Immature natural killer cell (primary cell): ENCODE data around the gene TTC7B. TPM values are rescaled to one million over a fixed set of nuclear protein-coding genes. Genes with fewer than 3 reads are reported as not detected.

Experiments used
- DNase-seq, 3 donors: peaks; one replicate each; pipeline ENCODE4 v3.0.0; 2022; ENCODE audit warnings: mixed read lengths in 1 of 3
- H3K27ac Mint-ChIP-seq, 6 donors: one replicate each; pipeline ENCODE4 v1.8.0; 2020; ENCODE audit warnings: mixed read lengths in 6 of 6, mild to moderate bottlenecking in 5 of 6, inconsistent platforms in 4 of 6, moderate library complexity in 3 of 6
- H3K27me3 Mint-ChIP-seq, 3 donors: one replicate each; pipeline ENCODE4 v1.8.0; 2020 to 2021; ENCODE audit warnings: low read depth in 3 of 3, mild to moderate bottlenecking in 3 of 3, mixed read lengths in 3 of 3, moderate library complexity in 3 of 3, inconsistent platforms in 1 of 3
- H3K36me3 Mint-ChIP-seq, 3 donors: one replicate each; pipeline ENCODE4 v1.8.0; 2020; ENCODE audit warnings: mixed read lengths in 3 of 3, inconsistent platforms in 2 of 3, mild to moderate bottlenecking in 2 of 3
- H3K4me1 Mint-ChIP-seq, 2 donors: one replicate each; pipeline ENCODE4 v1.8.0; 2020; ENCODE audit warnings: inconsistent platforms in 2 of 2, mild to moderate bottlenecking in 2 of 2, mixed read lengths in 2 of 2, moderate library complexity in 1 of 2
- H3K4me3 Mint-ChIP-seq, 5 donors: one replicate each; pipeline ENCODE4 v1.8.0; 2020; ENCODE audit warnings: mild to moderate bottlenecking in 5 of 5, mixed read lengths in 5 of 5, inconsistent platforms in 3 of 5, moderate library complexity in 3 of 5
- H3K9me3 Mint-ChIP-seq, 6 donors: one replicate each; pipeline ENCODE4 v1.8.0; 2020; ENCODE audit warnings: mild to moderate bottlenecking in 6 of 6, mixed read lengths in 6 of 6, inconsistent platforms in 4 of 6, moderate library complexity in 3 of 6
- polyA plus RNA-seq, 3 donors: library from polyadenylated mRNA; unstranded; fragments of 300-500 nt; fragmentation: Illumina TruSeq; gene quantifications; one replicate each; pipeline ENCODE4 v1.2.3, GENCODE V29; 2021

TTC7B gene
- polyA plus RNA-seq, 3 donors from 2014 or later, result 1.0 to 1.1 TPM; not detected in 1

GRCh38 chr14:90820958-90821357 is 4.7 kb upstream of the TTC7B start:
- peak overlapping the region in 2 of 5 donors; percentile 1 to 24 for H3K4me3 Mint-ChIP-seq
- peaks cover 13 to 20% of the 10 kb centered on the region in 2 donors for H3K4me1 Mint-ChIP-seq
- H3K9me3 Mint-ChIP-seq, result peaks cover 0 to 12% (median 9%) of the 10 kb centered on the region in 6 donors
- peaks cover 0 to 5% (median 0%) of the 10 kb centered on the region in 3 donors for H3K36me3 Mint-ChIP-seq
- peak overlapping the region; percentile 2 to 80 (median 40) for H3K27ac Mint-ChIP-seq
- DNase-seq, result peak; percentile 67 to 73 (median 70)
- H3K27me3 Mint-ChIP-seq, result peaks cover 2 to 11% (median 3%) of the 10 kb centered on the region in 3 donors

GRCh38 chr14:90819734-90820393 is 3.6 kb upstream of the TTC7B start:
- Mint-ChIP-seq H3K36me3 (peaks cover 0 to 5% (median 0%) of the 10 kb centered on the region in 3 donors), H3K27ac (no peak overlapping the region), H3K4me1 (peaks cover 17 to 24% of the 10 kb centered on the region in 2 donors), H3K9me3 (peaks cover 0 to 12% (median 8%) of the 10 kb centered on the region in 6 donors), H3K27me3 (peaks cover under 1 to 11% (median 8%) of the 10 kb centered on the region in 3 donors), H3K4me3 (no peak overlapping the region)
- DNase-seq, result no peak

GRCh38 chr14:90818715-90819114 is 2.5 kb upstream of the TTC7B start:
- peaks cover 0 to 6% (median 1%) of the 10 kb centered on the region in 6 donors for H3K9me3 Mint-ChIP-seq
- no peak for DNase-seq
- peaks cover 17 to 24% of the 10 kb centered on the region in 2 donors for H3K4me1 Mint-ChIP-seq
- H3K27me3 Mint-ChIP-seq, result peaks cover 0 to 11% (median 6%) of the 10 kb centered on the region in 3 donors
- no peaks in the 10 kb centered on the region for H3K36me3 Mint-ChIP-seq
- no peak overlapping the region for H3K27ac Mint-ChIP-seq
- no peak overlapping the region for H3K4me3 Mint-ChIP-seq

- no peaks in the 10 kb centered on the region for H3K9me3 Mint-ChIP-seq
- no peak overlapping the region for H3K27ac Mint-ChIP-seq
- peaks cover 17 to 24% of the 10 kb centered on the region in 2 donors for H3K4me1 Mint-ChIP-seq
- no peak for DNase-seq
- H3K27me3 Mint-ChIP-seq, result peaks cover 0 to 9% (median 5%) of the 10 kb centered on the region in 3 donors
- H3K4me3 Mint-ChIP-seq, result peak overlapping the region; percentile 44 to 65 (median 58)
- no peaks in the 10 kb centered on the region for H3K36me3 Mint-ChIP-seq
These were observed 629 bp upstream of the TTC7B start for GRCh38 chr14:90816681-90817436.

- Mint-ChIP-seq H3K27ac (peak overlapping the region in 3 of 6 donors; percentile 3 to 75 (median 65)), H3K4me1 (peaks cover 6 to 11% of the 10 kb centered on the region in 2 donors), H3K36me3 (no peaks in the 10 kb centered on the region), H3K9me3 (no peaks in the 10 kb centered on the region), H3K4me3 (peak overlapping the region; percentile 59 to 89 (median 79)), H3K27me3 (peaks cover 0 to 6% (median 5%) of the 10 kb centered on the region in 3 donors)
- DNase-seq, result no peak
These were observed 733 bp downstream of the TTC7B start for GRCh38 chr14:90815572-90815821.

GRCh38 chr14:90814806-90815571 is 1.2 kb downstream of the TTC7B start:
- Mint-ChIP-seq H3K4me3 (peak overlapping the region; percentile 59 to 89 (median 79)), H3K27me3 (peaks cover 0 to 6% (median 5%) of the 10 kb centered on the region in 3 donors), H3K27ac (peak overlapping the region in 2 of 6 donors; percentile 65 to 75), H3K9me3 (no peaks in the 10 kb centered on the region), H3K4me1 (peaks cover 4 to 8% of the 10 kb centered on the region in 2 donors), H3K36me3 (no peaks in the 10 kb centered on the region)
- no peak for DNase-seq

GRCh38 chr14:90813442-90813841 is 2.8 kb downstream of the TTC7B start:
- peaks cover 2 to 6% (median 5%) of the 10 kb centered on the region in 3 donors for H3K27me3 Mint-ChIP-seq
- no peaks in the 10 kb centered on the region for H3K36me3 Mint-ChIP-seq
- peaks cover 4 to 7% of the 10 kb centered on the region in 2 donors for H3K4me1 Mint-ChIP-seq
- H3K9me3 Mint-ChIP-seq, result no peaks in the 10 kb centered on the region
- no peak overlapping the region for H3K27ac Mint-ChIP-seq
- no peak for DNase-seq
- no peak overlapping the region for H3K4me3 Mint-ChIP-seq

- no peak overlapping the region for H3K27ac Mint-ChIP-seq
- DNase-seq, result no peak
- H3K4me1 Mint-ChIP-seq, result peaks cover 4 to 6% of the 10 kb centered on the region in 2 donors
- no peaks in the 10 kb centered on the region for H3K9me3 Mint-ChIP-seq
- no peaks in the 10 kb centered on the region for H3K36me3 Mint-ChIP-seq
- H3K4me3 Mint-ChIP-seq, result no peak overlapping the region
- peaks cover 2 to 5% (median 4%) of the 10 kb centered on the region in 3 donors for H3K27me3 Mint-ChIP-seq
These were observed 4.1 kb downstream of the TTC7B start for GRCh38 chr14:90812109-90812508.

GRCh38 chr14:90811641-90812040 is 4.6 kb downstream of the TTC7B start:
- Mint-ChIP-seq H3K4me1 (peaks cover 4% of the 10 kb centered on the region in 2 donors), H3K36me3 (no peaks in the 10 kb centered on the region), H3K4me3 (no peak overlapping the region), H3K27me3 (peaks cover 2 to 5% (median 2%) of the 10 kb centered on the region in 3 donors), H3K9me3 (no peaks in the 10 kb centered on the region), H3K27ac (no peak overlapping the region)
- DNase-seq, result no peak

GRCh38 chr14:90810806-90811205 is 5.4 kb downstream of the TTC7B start:
- Mint-ChIP-seq H3K9me3 (no peaks in the 10 kb centered on the region), H3K4me3 (no peak overlapping the region), H3K27ac (no peak overlapping the region), H3K36me3 (no peaks in the 10 kb centered on the region), H3K27me3 (peaks cover 2 to 5% (median 2%) of the 10 kb centered on the region in 3 donors), H3K4me1 (peaks cover 4% of the 10 kb centered on the region in 2 donors)
- no peak for DNase-seq

GRCh38 chr14:90809530-90810312 is 6.5 kb downstream of the TTC7B start:
- H3K9me3 Mint-ChIP-seq, result no peaks in the 10 kb centered on the region
- H3K27me3 Mint-ChIP-seq, result peaks cover 0 to 2% (median 2%) of the 10 kb centered on the region in 3 donors
- no peak for DNase-seq
- H3K4me3 Mint-ChIP-seq, result no peak overlapping the region
- no peak overlapping the region for H3K27ac Mint-ChIP-seq
- H3K36me3 Mint-ChIP-seq, result no peaks in the 10 kb centered on the region
- no peaks in the 10 kb centered on the region for H3K4me1 Mint-ChIP-seq

- no peak overlapping the region for H3K27ac Mint-ChIP-seq
- DNase-seq, result no peak
- no peak overlapping the region for H3K4me3 Mint-ChIP-seq
- H3K9me3 Mint-ChIP-seq, result no peaks in the 10 kb centered on the region
- H3K4me1 Mint-ChIP-seq, result no peaks in the 10 kb centered on the region
- H3K27me3 Mint-ChIP-seq, result peaks cover 0 to 4% (median 2%) of the 10 kb centered on the region in 3 donors
- H3K36me3 Mint-ChIP-seq, result no peaks in the 10 kb centered on the region
These were observed 7.3 kb downstream of the TTC7B start for GRCh38 chr14:90808759-90809529.
